H1 (cell line): ENCODE results near the gene GPR171. TPM values are rescaled to one million over a fixed set of nuclear protein-coding genes. Genes with fewer than 3 reads are reported as not detected.

Experiments
- CTCF ChIA-PET: fragments of 300-600 bp; sonication (Branson Sonifier 250); formaldehyde crosslinking; loops from one replicate; lab custom pipeline; 2021; ENCODE audit not compliant: partially characterized antibody; lab: Charles Lee
- POLR2A ChIA-PET: fragments of 300-600 bp; sonication (Branson Sonifier 250); formaldehyde crosslinking; loops from one replicate; lab custom pipeline; 2021; ENCODE audit warnings: inconsistent platforms; ENCODE audit not compliant: partially characterized antibody; lab: Charles Lee
- DNase-seq, 2 experiments: peaks; one replicate each; pipeline versions ENCODE4 v3.0.0 to v3.0.0-alpha.2; 2010 to 2022; ENCODE audit warnings: low spot score in 2 of 2, low read depth in 1 of 2, mixed read lengths in 1 of 2
- FAIRE-seq: peaks from 2 replicates; lab custom pipeline; 2011; peaks lifted over from hg19 to GRCh38; lab: Jason Lieb, UNC
- H2AFZ ChIP-seq: 2 replicates; pipeline ENCODE4 v1.8.1; 2012; ENCODE audit warnings: low read length, inconsistent platforms
- H2AK5ac ChIP-seq: 2 replicates; pipeline ENCODE4 v1.6.1; 2013; ENCODE audit warnings: low read depth, low read length
- H2BK120ac ChIP-seq: replicated peaks from 2 replicates; pipeline ENCODE3; 2013; ENCODE audit warnings: low read depth, low read length, inconsistent platforms
- H2BK12ac ChIP-seq: 2 replicates; pipeline ENCODE4 v1.6.1; 2013; ENCODE audit warnings: low read depth, low read length
- H2BK15ac ChIP-seq: 2 replicates; pipeline ENCODE4 v1.6.1; 2013; ENCODE audit warnings: low read length
- H2BK20ac ChIP-seq: 2 replicates; pipeline ENCODE4 v1.6.1; 2013; ENCODE audit warnings: low read length
- H2BK5ac ChIP-seq: 2 replicates; pipeline ENCODE4 v1.6.1; 2013; ENCODE audit warnings: low read depth, low read length
- H3K14ac ChIP-seq: 2 replicates; pipeline ENCODE4 v1.6.1; 2013; ENCODE audit warnings: inconsistent platforms; ENCODE audit not compliant: insufficient read length
- H3K18ac ChIP-seq: 2 replicates; pipeline ENCODE4 v1.6.1; 2013; ENCODE audit warnings: low read length; ENCODE audit errors: extremely low read depth
- H3K23ac ChIP-seq: 2 replicates; pipeline ENCODE4 v1.6.1; 2013; ENCODE audit warnings: inconsistent platforms; ENCODE audit not compliant: insufficient read length
- H3K23me2 ChIP-seq: 2 replicates; pipeline ENCODE4 v1.6.1; 2013; ENCODE audit warnings: low read depth, low read length
- H3K27ac ChIP-seq: 2 replicates; pipeline ENCODE4 v1.6.1; 2011; ENCODE audit warnings: low read depth, low read length, inconsistent platforms
- H3K27me3 ChIP-seq, 4 experiments: replicated peaks in 1 of 4; 1 replicate in 1 of 4; 2 replicates in 3 of 4; pipeline versions ENCODE4 v1.6.1 to v1.8.1; 2011 to 2013; ENCODE audit warnings: low read length in 3 of 4, mild to moderate bottlenecking in 3 of 4, inconsistent platforms in 2 of 4, mixed read lengths in 2 of 4, moderate library complexity in 1 of 4; ENCODE audit not compliant: control insufficient read depth in 3 of 4, insufficient read depth in 3 of 4; ENCODE audit errors: extremely low read depth in 1 of 4
- H3K36me3 ChIP-seq, 4 experiments: 2 replicates each; pipeline versions ENCODE4 v1.6.1 to v1.8.1; 2011 to 2013; ENCODE audit warnings: mild to moderate bottlenecking in 4 of 4, low read length in 3 of 4, moderate library complexity in 2 of 4, control low read depth in 1 of 4, inconsistent platforms in 1 of 4; ENCODE audit not compliant: insufficient read depth in 4 of 4, control insufficient read depth in 2 of 4
- H3K4ac ChIP-seq: replicated peaks from 2 replicates; pipeline ENCODE3; 2013; ENCODE audit warnings: low read length, low read depth, mixed read lengths, inconsistent platforms; ENCODE audit not compliant: insufficient read length
- H3K4me1 ChIP-seq, 4 experiments: replicated peaks in 1 of 4; 1 replicate in 1 of 4; 2 replicates in 3 of 4; pipeline versions ENCODE4 v1.6.1 to v1.8.1; 2011 to 2013; ENCODE audit warnings: low read length in 3 of 4, inconsistent platforms in 2 of 4, mixed read lengths in 1 of 4; ENCODE audit not compliant: insufficient read depth in 4 of 4, control insufficient read depth in 3 of 4
- H3K4me2 ChIP-seq, 2 experiments: 2 replicates each; pipeline versions ENCODE4 v1.6.1 to v1.8.1; 2011 to 2013; ENCODE audit warnings: low read depth in 2 of 2, low read length in 2 of 2, control low read depth in 1 of 2, inconsistent platforms in 1 of 2, mild to moderate bottlenecking in 1 of 2; ENCODE audit not compliant: insufficient read depth in 1 of 2
- H3K4me3 ChIP-seq, 4 experiments: fragments of 200-600, 300-600 bp in 1 of 4; sonication (generic), shearing (Covaris generic), sonication (Bioruptor Twin) in 1 of 4; 2 replicates each; pipeline versions ENCODE4 v1.5.1 to v1.8.1; 2011 to 2016; ENCODE audit warnings: low read length in 4 of 4, low read depth in 3 of 4, control low read depth in 2 of 4, inconsistent platforms in 2 of 4, mild to moderate bottlenecking in 2 of 4, mixed read lengths in 1 of 4, moderate library complexity in 1 of 4; ENCODE audit not compliant: insufficient read depth in 2 of 4; ENCODE audit errors: extremely low read depth in 1 of 4
- H3K56ac ChIP-seq: replicated peaks from 2 replicates; pipeline ENCODE3; 2013; ENCODE audit warnings: low read depth, mild to moderate bottlenecking, mixed read lengths, low read length, inconsistent platforms; ENCODE audit not compliant: insufficient read length
- H3K79me1 ChIP-seq: 2 replicates; pipeline ENCODE4 v1.6.1; 2013; ENCODE audit warnings: low read depth, low read length, control low read depth
- H3K79me2 ChIP-seq, 2 experiments: 2 replicates each; pipeline versions ENCODE4 v1.6.1 to v1.8.1; 2012 to 2013; ENCODE audit warnings: low read length in 2 of 2, mild to moderate bottlenecking in 2 of 2, inconsistent platforms in 1 of 2; ENCODE audit not compliant: insufficient read depth in 2 of 2, control insufficient read depth in 1 of 2
- H3K9ac ChIP-seq, 4 experiments: replicated peaks in 1 of 4; 1 replicate in 1 of 4; 2 replicates in 3 of 4; pipeline versions ENCODE4 v1.6.1 to v1.8.1; 2011 to 2013; ENCODE audit warnings: low read depth in 3 of 4, low read length in 3 of 4, control low read depth in 2 of 4, mild to moderate bottlenecking in 2 of 4, moderate library complexity in 2 of 4, inconsistent platforms in 1 of 4; ENCODE audit errors: extremely low read depth in 1 of 4
- H3K9me3 ChIP-seq, 2 experiments: 2 replicates each; pipeline versions ENCODE4 v1.6.1 to v1.8.1; 2012 to 2013; ENCODE audit warnings: mild to moderate bottlenecking in 2 of 2, moderate library complexity in 2 of 2, control low read depth in 1 of 2, inconsistent platforms in 1 of 2, low read depth in 1 of 2, low read length in 1 of 2, mixed read lengths in 1 of 2; ENCODE audit not compliant: insufficient read depth in 2 of 2
- H4K20me1 ChIP-seq, 2 experiments: replicated peaks in 1 of 2; 2 replicates each; pipeline versions ENCODE3 to v1.8.1; 2011 to 2013; ENCODE audit warnings: inconsistent platforms in 2 of 2, low read length in 2 of 2, mild to moderate bottlenecking in 1 of 2; ENCODE audit not compliant: insufficient read depth in 2 of 2, control insufficient read depth in 1 of 2
- H4K5ac ChIP-seq: 2 replicates; pipeline ENCODE4 v1.6.1; 2013; ENCODE audit warnings: low read length, low read depth, mixed read lengths, inconsistent platforms; ENCODE audit not compliant: insufficient read length
- H4K8ac ChIP-seq: 2 replicates; pipeline ENCODE4 v1.8.0; 2013; ENCODE audit warnings: mild to moderate bottlenecking, moderate library complexity, low read length, inconsistent platforms; ENCODE audit not compliant: insufficient read depth; ENCODE audit errors: extremely low read depth
- H4K91ac ChIP-seq: replicated peaks from 2 replicates; pipeline ENCODE3; 2013; ENCODE audit warnings: low read length, mixed read lengths, inconsistent platforms; ENCODE audit not compliant: insufficient read length
- ASH2L ChIP-seq: fragments of 200-600, 300-600 bp; sonication (generic); IDR thresholded peaks from one replicate; pipeline ENCODE4 v1.7.1; 2017; ENCODE audit warnings: low read length
- BCL11A ChIP-seq, 2 experiments: IDR thresholded peaks; one replicate each; pipeline ENCODE4 v1.6.1; 2011; ENCODE audit warnings: low read depth in 2 of 2, low read length in 2 of 2, mild to moderate bottlenecking in 2 of 2
- BRCA1 ChIP-seq: IDR thresholded peaks from 2 replicates; pipeline ENCODE4 v1.6.1; 2012; ENCODE audit warnings: low read depth, low read length, improper control_type of control experiment
- CEBPB ChIP-seq: IDR thresholded peaks from 2 replicates; pipeline ENCODE4 v1.6.1; 2012; ENCODE audit warnings: low read depth, low read length
- CHD2 ChIP-seq: IDR thresholded peaks from 2 replicates; pipeline ENCODE4 v1.6.1; 2012; ENCODE audit warnings: low read length, improper control_type of control experiment
- EZH2 ChIP-seq: fragments of 200-600 bp; sonication (generic); IDR thresholded peaks from 2 replicates; pipeline ENCODE4 v1.7.1; 2012; ENCODE audit warnings: low read depth, mild to moderate bottlenecking, moderate library complexity, low read length, inconsistent platforms; ENCODE audit not compliant: severe bottlenecking
- GTF2F1 ChIP-seq: IDR thresholded peaks from 2 replicates; pipeline ENCODE4 v1.6.1; 2012; ENCODE audit warnings: low read depth, low read length, improper control_type of control experiment, borderline replicate concordance
- RFX5 ChIP-seq: IDR thresholded peaks from 2 replicates; pipeline ENCODE4 v1.6.1; 2011; ENCODE audit warnings: low read depth, low read length, improper control_type of control experiment, borderline replicate concordance
- RNF2 ChIP-seq: fragments of 200-900, 300-1000 bp; sonication (generic); IDR thresholded peaks from 2 replicates; pipeline ENCODE4 v1.7.1; 2016; ENCODE audit warnings: borderline replicate concordance, low read depth, mild to moderate bottlenecking, antibody characterized with exemption, low read length; ENCODE audit not compliant: poor library complexity, severe bottlenecking; ENCODE audit errors: missing control alignments
- SIRT6 ChIP-seq: IDR thresholded peaks from one replicate; pipeline ENCODE4 v1.7.1; 2012; ENCODE audit warnings: low read length, inconsistent platforms
- SP4 ChIP-seq: IDR thresholded peaks from 2 replicates; pipeline ENCODE4 v1.6.1; 2012; ENCODE audit warnings: low read length, inconsistent platforms
- TCF12 ChIP-seq: IDR thresholded peaks from 2 replicates; pipeline ENCODE4 v1.6.1; 2011; ENCODE audit warnings: low read depth, mild to moderate bottlenecking, low read length
- WGBS, 2 experiments: shearing (Covaris generic) in 1 of 2; methylation state at CpG; one replicate each; pipeline versions ENCODE4 v1.1.6 to v1.1.7; 2013 to 2015; ENCODE audit warnings: low lambda C conversion rate in 2 of 2, mixed read lengths in 2 of 2, inconsistent platforms in 1 of 2, low coverage in 1 of 2, missing lambda C conversion rate in 1 of 2; ENCODE audit not compliant: insufficient replicate concordance in 2 of 2, insufficient coverage in 1 of 2, insufficient read length in 1 of 2; ENCODE audit errors: extremely low coverage in 1 of 2, missing lambda C conversion rate in 1 of 2; 5-methylcytosine and 5-hydroxymethylcytosine counted together
- polyA plus RNA-seq, 7 experiments: library from polyadenylated mRNA; depleted of rRNA in 3 of 7; stranded (reverse) in 5 of 7; unstranded in 2 of 7; fragments of >200 nt in 5 of 7; fragments of 200-250 nt in 2 of 7; gene quantifications; 1 replicate in 5 of 7; 2 replicates in 1 of 7; 4 replicates in 1 of 7; pipeline versions ENCODE4 v1.2.1 to v1.2.3, GENCODE V29; 2011 to 2013; ENCODE audit warnings: missing spikeins in 2 of 7, mixed read lengths in 2 of 7
- total RNA-seq: library from RNA; stranded (reverse); fragmentation: NEBNext Ultra II Directional; extraction: Animal tissue kit (Norgen Biotek cat#: 25700); gene quantifications from 2 replicates; pipeline ENCODE4 v1.2.1, GENCODE V29; 2021
- TF ChIP-seq, protein P1 (sequence below), 3 experiments: IDR thresholded peaks; 1 replicate in 2 of 3; 2 replicates in 1 of 3; pipeline versions ENCODE4 v1.5.1 to v1.6.1; 2011; ENCODE audit warnings: low read length in 3 of 3, mild to moderate bottlenecking in 3 of 3, inconsistent platforms in 2 of 3, low read depth in 1 of 3, moderate library complexity in 1 of 3; ENCODE audit not compliant: insufficient read depth in 1 of 3; ENCODE audit errors: control extremely low read depth in 1 of 3

GPR171 gene
- total and polyA plus RNA-seq, 2 of the 8 experiments (the other 6 are each of a cell fraction or from before 2014, with no cell fraction given) = not detected

DNA sequence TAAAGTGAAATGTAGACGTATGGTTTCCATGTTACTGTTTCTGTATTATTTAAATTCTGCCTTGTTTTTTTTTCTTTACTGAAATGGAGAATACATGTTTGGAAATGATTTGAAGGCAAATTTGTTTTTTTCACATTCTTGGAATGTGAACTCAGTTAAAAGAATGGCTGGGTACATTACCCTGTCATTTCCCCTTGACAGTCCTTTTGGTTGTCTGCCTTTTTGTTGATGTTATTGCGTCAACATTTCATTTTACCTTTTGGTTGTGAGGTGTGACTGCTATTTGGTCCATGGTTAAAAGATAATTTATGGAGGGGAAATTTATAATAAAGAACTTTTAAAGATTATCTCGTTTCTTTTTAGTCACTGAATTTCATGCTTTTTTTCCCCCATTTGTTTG is 3.2 kb upstream of the GPR171 start:
- H3K79me1 ChIP-seq = no peaks in the 10 kb centered on the region
- H2AFZ ChIP-seq = no peak overlapping the region
- no peaks in the 10 kb centered on the region for H3K79me2 ChIP-seq
- DNase-seq = no peak
- no peak overlapping the region for H3K9ac ChIP-seq
- no peak overlapping the region for H2BK5ac ChIP-seq
- no peak overlapping the region for H2BK12ac ChIP-seq
- no peak overlapping the region for H3K56ac ChIP-seq
- H4K8ac ChIP-seq = no peak overlapping the region
- no peaks in the 10 kb centered on the region for H3K9me3 ChIP-seq
- H3K36me3 ChIP-seq = no peaks in the 10 kb centered on the region
- H3K27me3 ChIP-seq = no peaks in the 10 kb centered on the region
- H4K20me1 ChIP-seq = no peaks in the 10 kb centered on the region
- H3K14ac ChIP-seq = no peak overlapping the region
- no peak overlapping the region for H3K4me3 ChIP-seq
- no peak overlapping the region for H3K18ac ChIP-seq
- H3K4me1 ChIP-seq = peaks cover 0 to 4% (median 0%) of the 10 kb centered on the region in 4 experiments; a peak in 1 of 7 replicates
- no peak overlapping the region for H2BK15ac ChIP-seq
- CTCF ChIA-PET = interaction anchor here (0.6 to 0.7 kb wide), 3 partner anchors 12 to 437 kb away, joined by 3 read pairs; no protein-coding TSS in a partner anchor
- H2AK5ac ChIP-seq = no peak overlapping the region
- 94% methylated on average over 3 of the region's 3 CpGs; no CpG with 5 or more reads in 1 of the 2 experiments for WGBS, 2 experiments
- H3K4me2 ChIP-seq = no peak overlapping the region
- H3K23ac ChIP-seq = no peak overlapping the region
- no peak overlapping the region for H2BK120ac ChIP-seq
- no peak overlapping the region for H3K27ac ChIP-seq
- FAIRE-seq = no peak
- H4K5ac ChIP-seq = no peak overlapping the region
- no peak overlapping the region for H4K91ac ChIP-seq
- no peak overlapping the region for H3K4ac ChIP-seq
- H3K23me2 ChIP-seq = no peaks in the 10 kb centered on the region
- no peak overlapping the region for H2BK20ac ChIP-seq
- POLR2A ChIA-PET = no interaction called here
- TF ChIP-seq CEBPB (no peak), SIRT6 (no peak), TCF12 (no peak), EZH2 (no peak), BRCA1 (no peak), CHD2 (no peak), ASH2L (no peak), SP4 (no peak), GTF2F1 (no peak), BCL11A (IDR thresholded peaks at IDR 0.05; ENCODE audit: low read depth in 2 of 2, low read length in 2 of 2) (no peak), RFX5 (no peak), RNF2 (no peak)
- TF ChIP-seq, protein P1, sequence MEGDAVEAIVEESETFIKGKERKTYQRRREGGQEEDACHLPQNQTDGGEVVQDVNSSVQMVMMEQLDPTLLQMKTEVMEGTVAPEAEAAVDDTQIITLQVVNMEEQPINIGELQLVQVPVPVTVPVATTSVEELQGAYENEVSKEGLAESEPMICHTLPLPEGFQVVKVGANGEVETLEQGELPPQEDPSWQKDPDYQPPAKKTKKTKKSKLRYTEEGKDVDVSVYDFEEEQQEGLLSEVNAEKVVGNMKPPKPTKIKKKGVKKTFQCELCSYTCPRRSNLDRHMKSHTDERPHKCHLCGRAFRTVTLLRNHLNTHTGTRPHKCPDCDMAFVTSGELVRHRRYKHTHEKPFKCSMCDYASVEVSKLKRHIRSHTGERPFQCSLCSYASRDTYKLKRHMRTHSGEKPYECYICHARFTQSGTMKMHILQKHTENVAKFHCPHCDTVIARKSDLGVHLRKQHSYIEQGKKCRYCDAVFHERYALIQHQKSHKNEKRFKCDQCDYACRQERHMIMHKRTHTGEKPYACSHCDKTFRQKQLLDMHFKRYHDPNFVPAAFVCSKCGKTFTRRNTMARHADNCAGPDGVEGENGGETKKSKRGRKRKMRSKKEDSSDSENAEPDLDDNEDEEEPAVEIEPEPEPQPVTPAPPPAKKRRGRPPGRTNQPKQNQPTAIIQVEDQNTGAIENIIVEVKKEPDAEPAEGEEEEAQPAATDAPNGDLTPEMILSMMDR (IDR thresholded peaks at IDR 0.05; ENCODE audit: control extremely low read depth in 1 of 3, insufficient read depth in 1 of 3, low read depth in 1 of 3, low read length in 3 of 3) = no peak
